Mesendoderm (in vitro differentiated cells): ENCODE data around the gene HS6ST3.

Experiments used
- DNase-seq: peaks from one replicate; pipeline ENCODE4 v3.0.0; 2013
- H2AK5ac ChIP-seq: 2 replicates; pipeline ENCODE4 v1.6.1; 2013; ENCODE audit warnings: low read length, inconsistent platforms
- H2BK120ac ChIP-seq: 2 replicates; pipeline ENCODE4 v1.6.1; 2013; ENCODE audit warnings: low read depth, mild to moderate bottlenecking, low read length, moderate library complexity, mixed read lengths
- H2BK15ac ChIP-seq: replicated peaks from 2 replicates; pipeline ENCODE4 v1.6.1; 2013; ENCODE audit warnings: low read depth, mild to moderate bottlenecking, moderate library complexity
- H2BK5ac ChIP-seq: 2 replicates; pipeline ENCODE4 v1.6.1; 2013; ENCODE audit warnings: low read length, inconsistent platforms
- H3K18ac ChIP-seq: 2 replicates; pipeline ENCODE4 v1.6.1; 2013; ENCODE audit warnings: mild to moderate bottlenecking, low read length, mixed read lengths
- H3K23ac ChIP-seq: one replicate; pipeline ENCODE4 v1.6.1; 2013; ENCODE audit warnings: low read length
- H3K27ac ChIP-seq: 2 replicates; pipeline ENCODE4 v1.5.1; 2013; ENCODE audit warnings: low read depth, mild to moderate bottlenecking, inconsistent platforms, low read length, moderate library complexity
- H3K27me3 ChIP-seq: 2 replicates; pipeline ENCODE4 v1.6.1; 2013; ENCODE audit warnings: low read length, control low read depth, mild to moderate bottlenecking, inconsistent platforms; ENCODE audit not compliant: insufficient read depth, poor library complexity
- H3K36me3 ChIP-seq: 2 replicates; pipeline ENCODE4 v1.6.1; 2013; ENCODE audit warnings: low read length, inconsistent platforms; ENCODE audit not compliant: control insufficient read depth, insufficient read depth
- H3K4ac ChIP-seq: one replicate; pipeline ENCODE4 v1.6.1; 2013; ENCODE audit warnings: low read depth, mild to moderate bottlenecking, low read length, moderate library complexity
- H3K4me1 ChIP-seq: 2 replicates; pipeline ENCODE4 v1.6.1; 2013; ENCODE audit warnings: low read depth, low read length, inconsistent platforms; ENCODE audit not compliant: control insufficient read depth
- H3K4me2 ChIP-seq: 2 replicates; pipeline ENCODE4 v1.6.1; 2013; ENCODE audit warnings: low read length
- H3K4me3 ChIP-seq: 2 replicates; pipeline ENCODE4 v1.5.1; 2013; ENCODE audit warnings: mild to moderate bottlenecking, low read length
- H3K56ac ChIP-seq: one replicate; pipeline ENCODE4 v1.6.1; 2013; ENCODE audit warnings: low read length
- H3K79me1 ChIP-seq: 2 replicates; pipeline ENCODE4 v1.6.1; 2013; ENCODE audit warnings: low read length, inconsistent platforms
- H3K79me2 ChIP-seq: 2 replicates; pipeline ENCODE4 v1.6.1; 2013; ENCODE audit warnings: mild to moderate bottlenecking, low read length; ENCODE audit not compliant: control insufficient read depth, insufficient read depth
- H3K9ac ChIP-seq: 2 replicates; pipeline ENCODE4 v1.6.1; 2013; ENCODE audit warnings: low read length, inconsistent platforms
- H4K5ac ChIP-seq: one replicate; pipeline ENCODE4 v1.6.1; 2013; ENCODE audit warnings: low read length
- H4K8ac ChIP-seq: one replicate; pipeline ENCODE4 v1.6.1; 2013; ENCODE audit warnings: low read depth, mild to moderate bottlenecking, control low read depth, low read length, moderate library complexity
- WGBS: extraction: QIAGEN DNeasy Blood & Tissue Kit; methylation state at CpG from one replicate; pipeline ENCODE4 v1.1.7; 2013; ENCODE audit warnings: low lambda C conversion rate, missing lambda C conversion rate; ENCODE audit not compliant: insufficient coverage; ENCODE audit errors: extremely low coverage; 5-methylcytosine and 5-hydroxymethylcytosine counted together

HS6ST3 gene

DNA sequence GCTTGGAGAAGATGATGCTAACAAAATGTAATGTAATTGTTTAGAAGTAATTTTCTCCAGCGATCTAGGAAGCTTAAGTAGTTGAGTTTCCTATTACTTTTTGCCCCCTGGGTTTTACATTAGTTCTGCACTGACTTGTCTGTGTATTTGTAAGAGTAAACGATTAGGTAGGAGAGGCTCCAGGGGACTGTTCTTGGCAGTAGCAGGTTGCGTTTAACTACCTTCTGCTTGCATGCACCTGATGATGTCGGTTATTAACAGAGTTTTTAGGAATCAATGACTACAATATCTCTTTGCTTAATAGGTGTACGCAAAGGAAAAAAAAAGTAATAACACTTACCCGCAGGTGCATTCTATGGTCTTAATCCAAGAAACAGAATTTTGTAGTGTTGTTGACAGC, 18.4 kb upstream of the HS6ST3 start:
- no peak overlapping the region for H4K8ac ChIP-seq
- no peaks in the 10 kb centered on the region for H3K27me3 ChIP-seq
- DNase-seq: no peak
- H3K79me1 ChIP-seq: no peaks in the 10 kb centered on the region
- H2BK15ac ChIP-seq: no peak overlapping the region
- H2BK120ac ChIP-seq: no peak overlapping the region
- H3K18ac ChIP-seq: no peak overlapping the region
- no peak overlapping the region for H3K4me3 ChIP-seq
- H3K79me2 ChIP-seq: no peaks in the 10 kb centered on the region
- no peak overlapping the region for H2AK5ac ChIP-seq
- H3K4me1 ChIP-seq: no peaks in the 10 kb centered on the region
- H3K23ac ChIP-seq: no peak overlapping the region
- no peaks in the 10 kb centered on the region for H3K36me3 ChIP-seq
- no peak overlapping the region for H3K56ac ChIP-seq
- H4K5ac ChIP-seq: no peak overlapping the region
- no peak overlapping the region for H3K9ac ChIP-seq
- no peak overlapping the region for H2BK5ac ChIP-seq
- no peak overlapping the region for H3K27ac ChIP-seq
- H3K4me2 ChIP-seq: no peak overlapping the region
- no peak overlapping the region for H3K4ac ChIP-seq
- no CpG with 5 or more reads among the region's 6 CpGs for WGBS

DNA sequence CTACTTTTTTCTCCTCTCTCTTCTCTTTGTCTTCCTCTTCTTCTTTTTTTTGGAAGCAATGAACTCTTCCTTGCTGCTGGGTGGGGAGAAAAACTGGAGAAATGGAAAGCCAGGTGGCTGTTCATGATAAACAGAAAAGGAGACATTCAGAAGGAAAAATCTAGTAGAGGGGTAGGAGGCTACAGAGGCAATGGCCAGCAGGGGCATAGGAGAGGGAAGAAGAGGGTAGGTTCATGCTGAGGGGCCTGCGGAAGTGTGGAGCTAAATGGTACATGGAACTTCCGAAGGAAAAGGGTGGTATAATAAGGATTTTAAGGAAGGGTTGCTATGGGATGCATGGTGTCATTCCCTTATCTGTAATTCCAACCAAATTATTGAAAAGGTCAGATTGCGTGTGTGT, 17.5 kb upstream of the HS6ST3 start:
- no peak overlapping the region for H3K56ac ChIP-seq
- no peak overlapping the region for H3K27ac ChIP-seq
- H3K4ac ChIP-seq: no peak overlapping the region
- H3K79me1 ChIP-seq: no peaks in the 10 kb centered on the region
- no peak overlapping the region for H2BK15ac ChIP-seq
- no peak overlapping the region for H2AK5ac ChIP-seq
- DNase-seq: peak; percentile 39
- no peaks in the 10 kb centered on the region for H3K79me2 ChIP-seq
- no peak overlapping the region for H3K4me2 ChIP-seq
- no peak overlapping the region for H3K4me3 ChIP-seq
- no peaks in the 10 kb centered on the region for H3K27me3 ChIP-seq
- no peak overlapping the region for H4K5ac ChIP-seq
- H2BK5ac ChIP-seq: no peak overlapping the region
- no peak overlapping the region for H3K18ac ChIP-seq
- H2BK120ac ChIP-seq: no peak overlapping the region
- H3K36me3 ChIP-seq: no peaks in the 10 kb centered on the region
- no CpG with 5 or more reads among the region's 3 CpGs for WGBS
- no peak overlapping the region for H4K8ac ChIP-seq
- no peaks in the 10 kb centered on the region for H3K4me1 ChIP-seq
- H3K9ac ChIP-seq: no peak overlapping the region
- H3K23ac ChIP-seq: no peak overlapping the region

DNA sequence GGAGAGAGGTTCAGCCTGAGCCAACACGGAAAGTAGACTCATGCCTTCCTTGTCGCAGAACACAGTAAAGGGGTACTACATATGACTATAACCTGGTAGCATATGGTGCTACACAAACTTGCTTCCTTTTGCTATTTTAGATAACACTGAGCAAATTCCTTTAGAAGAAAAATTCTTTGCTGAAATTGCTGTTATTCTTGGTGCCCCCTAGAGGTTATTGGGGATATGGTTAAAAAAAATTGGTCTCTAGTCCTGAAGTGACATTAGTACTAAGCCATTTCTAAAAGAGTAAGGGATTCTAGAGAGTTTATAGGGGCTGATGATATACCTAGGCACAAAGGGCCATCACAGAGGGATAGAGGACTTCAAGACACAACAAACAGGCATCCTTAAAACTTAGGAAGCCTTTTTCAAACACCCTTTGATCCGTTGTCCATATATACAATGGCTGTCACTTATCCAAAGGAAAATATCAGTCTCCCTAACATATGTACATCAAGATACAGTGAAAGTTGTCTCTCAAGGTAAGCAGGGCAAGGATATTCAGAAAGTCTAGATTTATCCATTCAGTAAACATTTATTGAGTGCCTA, 13.9 kb upstream of the HS6ST3 start:
- Histone ChIP-seq H3K56ac (no peak overlapping the region), H3K18ac (no peak overlapping the region), H3K23ac (no peak overlapping the region), H2BK120ac (no peak overlapping the region), H2BK5ac (no peak overlapping the region), H3K4ac (no peak overlapping the region), H3K4me2 (no peak overlapping the region), H3K36me3 (no peaks in the 10 kb centered on the region), H3K27me3 (no peaks in the 10 kb centered on the region), H3K9ac (no peak overlapping the region), H4K5ac (no peak overlapping the region), H3K4me3 (no peak overlapping the region), H3K79me1 (no peaks in the 10 kb centered on the region), H3K4me1 (no peaks in the 10 kb centered on the region), H3K27ac (no peak overlapping the region), H2AK5ac (no peak overlapping the region), H4K8ac (no peak overlapping the region), H3K79me2 (no peaks in the 10 kb centered on the region), H2BK15ac (no peak overlapping the region)
- no CpG with 5 or more reads among the region's 3 CpGs for WGBS
- DNase-seq: peak; percentile 21

DNA sequence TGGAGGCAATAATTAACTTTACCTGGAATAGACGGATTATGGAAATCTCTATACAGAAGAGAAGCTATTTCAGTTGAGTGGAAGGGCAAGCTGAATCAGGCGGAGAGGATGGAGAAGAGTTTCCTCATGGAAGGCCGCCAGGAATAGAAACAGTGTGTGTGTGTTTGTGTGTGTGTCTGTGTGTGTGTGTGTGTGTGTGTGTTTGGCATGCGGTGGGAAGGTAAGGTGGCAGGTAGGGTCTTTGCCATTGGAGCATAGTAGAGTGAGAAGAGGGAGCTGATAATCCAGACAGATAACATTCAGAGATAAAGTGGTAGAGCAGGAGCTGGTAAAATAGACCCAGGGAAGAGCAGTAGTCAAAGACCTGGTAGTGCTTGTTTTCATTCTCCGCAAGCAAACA, 9.2 kb upstream of the HS6ST3 start:
- WGBS: no CpG with 5 or more reads among the region's 5 CpGs
- Histone ChIP-seq H3K4me2 (no peak overlapping the region), H2BK15ac (no peak overlapping the region), H3K9ac (no peak overlapping the region), H3K4ac (no peak overlapping the region), H3K4me3 (no peak overlapping the region), H3K27me3 (no peaks in the 10 kb centered on the region), H2AK5ac (no peak overlapping the region), H3K27ac (no peak overlapping the region), H3K36me3 (no peaks in the 10 kb centered on the region), H3K79me2 (no peaks in the 10 kb centered on the region), H4K8ac (no peak overlapping the region), H3K4me1 (no peaks in the 10 kb centered on the region), H4K5ac (no peak overlapping the region), H2BK120ac (no peak overlapping the region), H2BK5ac (no peak overlapping the region), H3K23ac (no peak overlapping the region), H3K79me1 (no peaks in the 10 kb centered on the region), H3K56ac (no peak overlapping the region), H3K18ac (no peak overlapping the region)
- peak; percentile 53 for DNase-seq

DNA sequence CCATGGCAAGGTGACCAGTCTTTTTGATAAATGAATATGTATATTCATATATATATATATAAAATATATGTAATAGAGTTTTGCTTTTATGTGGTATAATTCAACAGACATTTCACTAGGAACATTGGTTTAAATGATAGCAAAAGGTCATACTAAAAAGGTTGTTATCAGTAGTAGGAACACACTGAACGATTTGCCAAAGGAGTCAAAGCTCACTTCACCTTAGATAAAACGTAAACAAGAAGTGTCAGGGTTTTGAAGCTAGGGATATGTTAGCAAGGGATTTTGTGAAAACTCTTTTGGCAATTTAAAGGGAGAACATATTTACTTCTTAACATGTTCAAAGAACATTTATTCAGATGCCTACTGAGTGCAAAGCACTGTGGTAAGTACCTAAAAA, 8.0 kb upstream of the HS6ST3 start:
- H3K9ac ChIP-seq: no peak overlapping the region
- no peak overlapping the region for H4K8ac ChIP-seq
- no peak overlapping the region for H2AK5ac ChIP-seq
- no peak for DNase-seq
- H3K36me3 ChIP-seq: no peaks in the 10 kb centered on the region
- H3K4me1 ChIP-seq: no peaks in the 10 kb centered on the region
- no peak overlapping the region for H3K4ac ChIP-seq
- no CpG with 5 or more reads among the region's 2 CpGs for WGBS
- H2BK15ac ChIP-seq: no peak overlapping the region
- H3K4me3 ChIP-seq: no peak overlapping the region
- H3K27me3 ChIP-seq: no peaks in the 10 kb centered on the region
- H3K27ac ChIP-seq: no peak overlapping the region
- no peak overlapping the region for H2BK5ac ChIP-seq
- H3K23ac ChIP-seq: no peak overlapping the region
- H3K56ac ChIP-seq: no peak overlapping the region
- no peak overlapping the region for H2BK120ac ChIP-seq
- H3K4me2 ChIP-seq: no peak overlapping the region
- no peaks in the 10 kb centered on the region for H3K79me1 ChIP-seq
- no peak overlapping the region for H4K5ac ChIP-seq
- no peak overlapping the region for H3K18ac ChIP-seq
- no peaks in the 10 kb centered on the region for H3K79me2 ChIP-seq

DNA sequence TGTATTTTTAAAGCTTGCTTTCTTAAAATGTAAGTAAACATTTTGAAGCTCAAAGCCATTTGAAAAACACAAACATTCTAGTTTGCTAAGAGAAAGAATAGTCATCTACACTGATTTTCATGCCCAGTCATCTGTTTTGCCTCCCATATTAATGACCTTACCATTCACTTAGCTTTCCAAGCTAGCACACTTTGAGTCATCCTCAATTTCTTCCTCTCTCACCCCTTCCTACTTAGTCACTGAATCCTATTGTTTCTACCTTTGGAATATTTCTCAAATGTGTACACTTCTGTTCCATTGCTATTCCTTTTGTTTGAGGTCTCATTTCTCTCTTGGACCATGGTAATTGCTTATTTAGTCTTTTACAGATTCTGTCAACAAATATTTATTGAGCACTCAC, 7.3 kb upstream of the HS6ST3 start:
- Histone ChIP-seq H3K79me1 (no peaks in the 10 kb centered on the region), H3K23ac (no peak overlapping the region), H3K56ac (no peak overlapping the region), H3K27ac (no peak overlapping the region), H4K5ac (no peak overlapping the region), H2AK5ac (no peak overlapping the region), H3K27me3 (no peaks in the 10 kb centered on the region), H3K18ac (no peak overlapping the region), H3K4ac (no peak overlapping the region), H3K36me3 (no peaks in the 10 kb centered on the region), H4K8ac (no peak overlapping the region), H3K4me1 (no peaks in the 10 kb centered on the region), H2BK5ac (no peak overlapping the region), H3K4me3 (no peak overlapping the region), H2BK15ac (no peak overlapping the region), H3K9ac (no peak overlapping the region), H3K79me2 (no peaks in the 10 kb centered on the region), H2BK120ac (no peak overlapping the region), H3K4me2 (no peak overlapping the region)
- no peak for DNase-seq
